Measurements from ENCODE around the gene DLGAP1. TPM values are rescaled to one million over a fixed set of nuclear protein-coding genes. Genes with fewer than 3 reads are reported as not detected.

Gene DLGAP1
- total RNA-seq, 1 experiment from 2014 or later, result 23.2 TPM

GRCh38 chr18:3544537-3544936 lies 910.6 kb downstream of the DLGAP1 start:
- Histone ChIP-seq H4K8ac (replicated peaks; ENCODE audit: insufficient read length, low read depth, low read length) (no peak overlapping the region), H3K27me3 (ENCODE audit: insufficient read depth, low read length) (no peaks in the 10 kb centered on the region), H2BK12ac (ENCODE audit: insufficient read length, low read depth, low read length) (no peak overlapping the region), H3K23ac (ENCODE audit: insufficient read length, low read depth, low read length) (no peak overlapping the region), H2BK15ac (ENCODE audit: low read depth, low read length) (no peak overlapping the region), H3K79me1 (ENCODE audit: insufficient read depth, low read depth, low read length, poor library complexity, severe bottlenecking) (no peaks in the 10 kb centered on the region), H3K4me2 (ENCODE audit: insufficient read depth, insufficient read length, low read length) (no peak overlapping the region), H3K18ac (ENCODE audit: insufficient read length, low read depth, low read length) (no peak overlapping the region), H3K9ac (ENCODE audit: extremely low read depth, insufficient read length, low read length) (no peak overlapping the region), H4K91ac (ENCODE audit: insufficient read length, low read depth, low read length) (no peak overlapping the region), H2AK5ac (ENCODE audit: insufficient read length, low read length) (no peak overlapping the region), H2BK120ac (ENCODE audit: low read depth, low read length, poor library complexity, severe bottlenecking) (no peak overlapping the region), H3K4ac (ENCODE audit: low read depth, low read length) (no peak overlapping the region), H3K27ac (ENCODE audit: insufficient read length, low read depth, low read length) (no peak overlapping the region), H3K14ac (ENCODE audit: insufficient read depth, low read length) (no peak overlapping the region), H2BK20ac (ENCODE audit: low read depth, low read length, poor library complexity, severe bottlenecking) (no peak overlapping the region), H2AFZ (ENCODE audit: low read length) (no peak overlapping the region), H3T11ph (ENCODE audit: low read length) (no peak overlapping the region), H2BK5ac (ENCODE audit: insufficient read length, low read length) (no peak overlapping the region), H3K79me2 (ENCODE audit: insufficient read depth, low read length) (no peaks in the 10 kb centered on the region), H3K9me3 (ENCODE audit: control insufficient read depth, low read depth, low read length) (no peaks in the 10 kb centered on the region), H3K23me2 (ENCODE audit: insufficient read length, low read depth, low read length, poor library complexity, severe bottlenecking) (no peaks in the 10 kb centered on the region), H4K5ac (ENCODE audit: insufficient read length, low read depth, low read length) (no peak overlapping the region), H3K4me1 (ENCODE audit: insufficient read depth, low read length) (no peaks in the 10 kb centered on the region), H3K56ac (ENCODE audit: insufficient read length, low read depth, low read length) (no peak overlapping the region), H4K20me1 (ENCODE audit: control insufficient read depth, insufficient read depth, insufficient read length) (no peaks in the 10 kb centered on the region)
- no peaks in the 10 kb centered on the region for H3K36me3 Mint-ChIP-seq (ENCODE audit: insufficient read depth in 1 of 3, low read depth in 3 of 3)
- H3K4me3 Mint-ChIP-seq, result no peak overlapping the region
- no peaks in the 10 kb centered on the region; the same call in none of the 2 replicates for H3K27me3 Mint-ChIP-seq (ENCODE audit: low read depth)
- H3K27ac Mint-ChIP-seq, result no peak overlapping the region
- DNase-seq, result no peak
- TF ChIP-seq CTCF (conservative IDR thresholded peaks at IDR 0.05), result no peak
- no peaks in the 10 kb centered on the region for H3K9me3 Mint-ChIP-seq
- peaks cover 17 to 19% of the 10 kb centered on the region in 2 experiments for H3K4me1 Mint-ChIP-seq
- no CpG with 5 or more reads among the region's 2 CpGs for WGBS (ENCODE audit: extremely low coverage, insufficient read length, low lambda C conversion rate)
